Daoy (cell line): ENCODE data around the gene MAST4. TPM values are rescaled to one million over a fixed set of nuclear protein-coding genes. Genes with fewer than 3 reads are reported as not detected.

ENCODE experiments used
- DNase-seq: peaks from one replicate; pipeline ENCODE4 v3.0.0-alpha.2; 2015; ENCODE audit warnings: low read depth
- total RNA-seq: library from RNA; depleted of rRNA; stranded (reverse); fragments of >200 nt; shearing (Covaris generic); gene quantifications from 2 replicates; pipeline ENCODE4 v1.2.3, GENCODE V29; 2014

The MAST4 gene
- total RNA-seq, 1 experiment from 2014 or later: 5.5 TPM

- DNase-seq: peak; percentile 88
Measured at GRCh38 chr5:67015541-67016191, 419.5 kb downstream of the MAST4 start.

GRCh38 chr5:67019065-67019845 is 423.1 kb downstream of the MAST4 start:
- no peak for DNase-seq

- DNase-seq: no peak
Measured at GRCh38 chr5:67020096-67020615, 424.0 kb downstream of the MAST4 start.

- DNase-seq: no peak
Measured at GRCh38 chr5:67021031-67021430, 424.8 kb downstream of the MAST4 start.

GRCh38 chr5:67021521-67021920 is 425.3 kb downstream of the MAST4 start:
- no peak for DNase-seq

- DNase-seq: no peak
Measured at GRCh38 chr5:67021962-67022361, 425.8 kb downstream of the MAST4 start.

GRCh38 chr5:67025457-67025856 is 429.3 kb downstream of the MAST4 start:
- no peak for DNase-seq

- DNase-seq: no peak
Measured at GRCh38 chr5:67026278-67026677, 430.1 kb downstream of the MAST4 start.

- no peak for DNase-seq
Measured at GRCh38 chr5:67027171-67027570, 431.0 kb downstream of the MAST4 start.

GRCh38 chr5:67028371-67028770 is 432.2 kb downstream of the MAST4 start:
- DNase-seq: peak; percentile 38

- no peak for DNase-seq
Measured at GRCh38 chr5:67028941-67029340, 432.7 kb downstream of the MAST4 start.

- no peak for DNase-seq
Measured at GRCh38 chr5:67029481-67029880, 433.3 kb downstream of the MAST4 start.

GRCh38 chr5:67030289-67031056 is 434.3 kb downstream of the MAST4 start:
- DNase-seq: no peak

GRCh38 chr5:67031057-67031443 is 434.9 kb downstream of the MAST4 start:
- no peak for DNase-seq

- no peak for DNase-seq
Measured at GRCh38 chr5:67031692-67032091, 435.5 kb downstream of the MAST4 start.

GRCh38 chr5:67032921-67033664 is 436.9 kb downstream of the MAST4 start:
- DNase-seq: no peak

GRCh38 chr5:67033880-67034651 is 437.9 kb downstream of the MAST4 start:
- DNase-seq: no peak

GRCh38 chr5:67035098-67035740 is 439.0 kb downstream of the MAST4 start:
- DNase-seq: no peak

- DNase-seq: no peak
Measured at GRCh38 chr5:67037171-67037570, 441.0 kb downstream of the MAST4 start.
